Astrocyte of the spinal cord (primary cell): ENCODE measurements around the gene ENO2.

Source experiments
- DNase-seq: peaks from one replicate; pipeline ENCODE4 v3.0.0; 2011; ENCODE audit warnings: low read depth, low spot score
- H3K4me3 ChIP-seq: 2 replicates; pipeline ENCODE4 v1.5.1; 2011; ENCODE audit warnings: low read depth, mild to moderate bottlenecking, low read length, moderate library complexity
- in situ Hi-C: cut with HindIII; loops from 2 replicates; pipeline ENCODE4 v1.10.0; 2017; ENCODE audit warnings: low sequenced_read_pairs
- TF ChIP-seq, protein P1 (sequence below): IDR thresholded peaks from 2 replicates; pipeline ENCODE4 v1.5.1; 2012; ENCODE audit warnings: low read depth, mild to moderate bottlenecking, low read length, inconsistent platforms

The ENO2 gene

DNA sequence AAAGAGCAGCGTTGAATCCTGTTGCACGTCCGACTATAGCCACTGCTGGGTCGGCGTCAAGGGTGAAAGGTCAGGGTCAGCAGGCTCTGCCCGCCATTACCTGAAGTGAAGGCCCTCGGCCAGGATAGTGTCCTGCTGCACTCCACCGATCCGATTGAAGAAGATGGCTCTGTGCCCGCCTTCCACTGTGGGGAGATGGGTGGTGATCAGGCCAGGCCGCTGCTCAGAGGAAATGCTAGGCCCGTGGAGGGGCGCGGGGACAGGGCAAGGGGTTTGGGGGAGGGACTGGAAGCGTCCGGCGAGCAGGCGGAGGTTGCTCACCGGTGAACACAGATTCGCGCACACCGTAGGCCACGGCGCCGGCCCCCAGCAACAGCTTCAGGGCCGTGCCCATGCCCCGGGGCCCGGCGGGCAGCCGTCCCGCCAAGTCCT lies 55.7 kb downstream of the ENO2 start:
- H3K4me3 ChIP-seq, result peak overlapping the region; percentile 85
- TF ChIP-seq, protein P1, sequence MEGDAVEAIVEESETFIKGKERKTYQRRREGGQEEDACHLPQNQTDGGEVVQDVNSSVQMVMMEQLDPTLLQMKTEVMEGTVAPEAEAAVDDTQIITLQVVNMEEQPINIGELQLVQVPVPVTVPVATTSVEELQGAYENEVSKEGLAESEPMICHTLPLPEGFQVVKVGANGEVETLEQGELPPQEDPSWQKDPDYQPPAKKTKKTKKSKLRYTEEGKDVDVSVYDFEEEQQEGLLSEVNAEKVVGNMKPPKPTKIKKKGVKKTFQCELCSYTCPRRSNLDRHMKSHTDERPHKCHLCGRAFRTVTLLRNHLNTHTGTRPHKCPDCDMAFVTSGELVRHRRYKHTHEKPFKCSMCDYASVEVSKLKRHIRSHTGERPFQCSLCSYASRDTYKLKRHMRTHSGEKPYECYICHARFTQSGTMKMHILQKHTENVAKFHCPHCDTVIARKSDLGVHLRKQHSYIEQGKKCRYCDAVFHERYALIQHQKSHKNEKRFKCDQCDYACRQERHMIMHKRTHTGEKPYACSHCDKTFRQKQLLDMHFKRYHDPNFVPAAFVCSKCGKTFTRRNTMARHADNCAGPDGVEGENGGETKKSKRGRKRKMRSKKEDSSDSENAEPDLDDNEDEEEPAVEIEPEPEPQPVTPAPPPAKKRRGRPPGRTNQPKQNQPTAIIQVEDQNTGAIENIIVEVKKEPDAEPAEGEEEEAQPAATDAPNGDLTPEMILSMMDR, result no peak
- in situ Hi-C loops, result no loop called here
- no peak for DNase-seq
